MV-4-11 (cell line): ENCODE results near the gene MYBPC2.

Source experiments
- DNase-seq: peaks from one replicate; lab custom pipeline; 2025; lab: John Stamatoyannopoulos, UW

Gene MYBPC2

GRCh38 chr19:50500753-50501151 lies 68.1 kb downstream of the MYBPC2 start:
- no peak for DNase-seq

GRCh38 chr19:50501186-50501567 lies 68.5 kb downstream of the MYBPC2 start:
- no peak for DNase-seq

- DNase-seq, result no peak
Measured at GRCh38 chr19:50501568-50502475, 69.1 kb downstream of the MYBPC2 start.

- no peak for DNase-seq
Measured at GRCh38 chr19:50505856-50506611, 73.3 kb downstream of the MYBPC2 start.

- no peak for DNase-seq
Measured at GRCh38 chr19:50506700-50507099, 74.0 kb downstream of the MYBPC2 start.

- no peak for DNase-seq
Measured at GRCh38 chr19:50507376-50507775, 74.7 kb downstream of the MYBPC2 start.

- no peak for DNase-seq
Measured at GRCh38 chr19:50508843-50509190, 76.1 kb downstream of the MYBPC2 start.

- DNase-seq, result no peak
Measured at GRCh38 chr19:50509366-50509765, 76.7 kb downstream of the MYBPC2 start.

- DNase-seq, result no peak
Measured at GRCh38 chr19:50510121-50510670, 77.5 kb downstream of the MYBPC2 start.

GRCh38 chr19:50510700-50511068 lies 78.0 kb downstream of the MYBPC2 start:
- DNase-seq, result no peak

- DNase-seq, result peak; percentile 100
Measured at GRCh38 chr19:50511069-50511822, 78.6 kb downstream of the MYBPC2 start, which contains the start of gene JOSD2. TSS of gene JOSD2 (minus strand) at chr19:50511191. CDS start at chr19:50510431, 760 bp downstream.

- no peak for DNase-seq
Measured at GRCh38 chr19:50512112-50512998, 79.7 kb downstream of the MYBPC2 start.

GRCh38 chr19:50512999-50513745 lies 80.5 kb downstream of the MYBPC2 start:
- no peak for DNase-seq

GRCh38 chr19:50513746-50514345 lies 81.2 kb downstream of the MYBPC2 start, which contains the start of gene ASPDH:
TSS of gene ASPDH (minus strand) at chr19:50513913. CDS start at chr19:50513823, 90 bp downstream.
- DNase-seq, result no peak

- no peak for DNase-seq
Measured at GRCh38 chr19:50514346-50515167, 81.9 kb downstream of the MYBPC2 start.

GRCh38 chr19:50515168-50515561 lies 82.5 kb downstream of the MYBPC2 start:
- no peak for DNase-seq
